IPS-18a (cell line): ENCODE data around the gene HLTF.
"Not testable (repeated sequence)": the region's sequence is repeated elsewhere in the genome, so short reads cannot be mapped to it uniquely, and the experiment has no call there.

Experiments used
- H3K27ac ChIP-seq: one replicate; pipeline ENCODE4 v1.5.1; 2013; ENCODE audit warnings: low read length
- H3K27me3 ChIP-seq: one replicate; pipeline ENCODE4 v1.6.1; 2013; ENCODE audit warnings: mild to moderate bottlenecking, low read length; ENCODE audit not compliant: control insufficient read depth, insufficient read depth
- H3K36me3 ChIP-seq: one replicate; pipeline ENCODE4 v1.6.1; 2013; ENCODE audit warnings: low read depth, low read length; ENCODE audit not compliant: control insufficient read depth
- H3K4me1 ChIP-seq: one replicate; pipeline ENCODE4 v1.6.1; 2013; ENCODE audit warnings: low read depth, low read length; ENCODE audit not compliant: control insufficient read depth
- H3K4me3 ChIP-seq: one replicate; pipeline ENCODE4 v1.5.1; 2013; ENCODE audit warnings: low read length
- H3K9ac ChIP-seq: one replicate; pipeline ENCODE4 v1.6.1; 2013; ENCODE audit warnings: mild to moderate bottlenecking, low read length, moderate library complexity
- H3K9me3 ChIP-seq: one replicate; pipeline ENCODE4 v1.6.1; 2013; ENCODE audit warnings: low read depth, low read length; ENCODE audit not compliant: control insufficient read depth

The HLTF gene

GRCh38 chr3:149000206-149000745 lies 86.1 kb downstream of the HLTF start:
- Histone ChIP-seq H3K9me3 (no peaks in the 10 kb centered on the region), H3K4me1 (peaks cover 34% of the 10 kb centered on the region), H3K9ac (no peak overlapping the region), H3K36me3 (peaks cover 13% of the 10 kb centered on the region), H3K4me3 (no peak overlapping the region), H3K27me3 (no peaks in the 10 kb centered on the region), H3K27ac (no peak overlapping the region)

DNA sequence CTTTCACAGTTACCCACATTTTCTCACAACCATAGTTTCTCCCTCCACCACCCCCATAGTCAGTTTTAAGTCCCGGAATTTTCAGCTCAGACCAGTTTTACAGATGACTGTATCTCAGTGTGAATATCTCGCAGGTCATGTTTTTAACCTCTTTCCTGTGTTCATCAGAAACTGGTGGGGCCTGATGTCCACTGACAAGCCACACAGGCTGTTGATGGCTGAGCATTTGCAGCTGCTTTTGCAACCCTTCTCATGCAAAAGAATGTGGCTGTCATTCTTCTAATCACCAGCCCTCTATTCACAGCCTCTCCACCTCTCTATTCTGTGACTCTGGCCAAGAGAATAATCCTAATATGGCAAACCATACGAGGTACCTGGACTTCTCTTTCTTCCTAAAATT lies 86.5 kb downstream of the HLTF start:
- no peak overlapping the region for H3K4me3 ChIP-seq
- peaks cover 13% of the 10 kb centered on the region for H3K36me3 ChIP-seq
- H3K4me1 ChIP-seq, result peaks cover 33% of the 10 kb centered on the region
- no peak overlapping the region for H3K27ac ChIP-seq
- H3K9me3 ChIP-seq, result no peaks in the 10 kb centered on the region
- no peak overlapping the region for H3K9ac ChIP-seq
- H3K27me3 ChIP-seq, result no peaks in the 10 kb centered on the region

GRCh38 chr3:148998715-148999423 lies 87.5 kb downstream of the HLTF start:
- Histone ChIP-seq H3K27me3 (no peaks in the 10 kb centered on the region), H3K4me3 (no peak overlapping the region), H3K27ac (no peak overlapping the region), H3K4me1 (peaks cover 23% of the 10 kb centered on the region), H3K9ac (peak overlapping the region; percentile 16), H3K9me3 (no peaks in the 10 kb centered on the region), H3K36me3 (peaks cover 13% of the 10 kb centered on the region)

DNA sequence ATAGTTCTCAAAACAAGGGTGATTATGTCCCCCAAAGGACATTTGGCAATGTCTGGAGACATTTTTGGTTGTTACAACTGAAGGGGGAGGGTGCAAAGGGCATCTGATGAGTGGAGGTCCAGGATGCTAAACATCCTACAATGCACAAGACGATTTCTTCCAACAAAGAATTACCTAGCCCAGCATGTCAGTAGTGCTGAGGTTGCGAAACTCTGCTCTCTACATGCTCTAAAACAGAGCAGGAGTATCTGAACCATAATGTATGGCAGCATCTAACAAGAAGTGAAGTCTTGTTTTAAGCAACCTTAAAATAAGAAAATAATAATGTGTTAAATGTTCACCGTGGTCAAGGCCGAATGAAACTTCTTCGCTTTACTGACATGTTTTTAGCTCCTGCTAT lies 88.0 kb downstream of the HLTF start:
- peaks cover 13% of the 10 kb centered on the region for H3K36me3 ChIP-seq
- no peaks in the 10 kb centered on the region for H3K9me3 ChIP-seq
- H3K27ac ChIP-seq, result no peak overlapping the region
- H3K9ac ChIP-seq, result peak overlapping the region; percentile 16
- peaks cover 21% of the 10 kb centered on the region for H3K4me1 ChIP-seq
- H3K4me3 ChIP-seq, result no peak overlapping the region
- H3K27me3 ChIP-seq, result peaks cover 4% of the 10 kb centered on the region

- Histone ChIP-seq H3K9me3 (no peaks in the 10 kb centered on the region), H3K36me3 (peaks cover 13% of the 10 kb centered on the region), H3K27ac (no peak overlapping the region), H3K4me1 (peaks cover 22% of the 10 kb centered on the region), H3K4me3 (no peak overlapping the region), H3K9ac (no peak overlapping the region), H3K27me3 (peaks cover 10% of the 10 kb centered on the region)
These were observed 88.7 kb downstream of the HLTF start for GRCh38 chr3:148997623-148998022.

DNA sequence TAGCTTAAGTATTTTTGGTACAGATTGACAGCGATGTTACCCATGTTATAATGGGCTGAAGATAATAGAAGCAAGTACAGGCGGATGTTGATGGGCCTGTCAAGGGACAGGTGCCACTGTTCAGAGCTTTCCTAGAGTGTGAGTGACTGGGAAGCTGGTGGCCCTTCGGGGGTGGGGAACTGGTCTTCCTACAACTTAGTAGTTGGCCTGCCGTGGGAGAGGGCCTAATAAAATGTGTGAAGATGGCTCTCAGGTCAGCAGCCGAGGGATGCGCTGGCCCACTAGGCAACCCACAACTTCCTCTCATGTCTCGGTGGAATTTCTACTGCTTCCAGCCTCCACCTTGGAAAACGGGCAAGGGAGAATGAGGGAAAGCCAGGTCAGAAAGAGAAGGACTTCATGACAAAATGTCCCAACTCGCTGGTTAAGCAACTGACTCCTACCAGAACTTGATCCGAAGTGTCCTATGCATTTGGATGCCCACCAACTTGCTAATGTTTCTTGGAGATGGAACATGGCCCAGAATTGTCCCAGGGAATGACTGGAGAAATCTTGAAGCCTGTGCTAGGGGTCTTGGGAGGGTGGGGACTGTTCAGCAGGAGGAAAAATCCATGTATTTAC lies 93.6 kb downstream of the HLTF start:
- Histone ChIP-seq H3K36me3 (peaks cover 13% of the 10 kb centered on the region), H3K4me1 (peaks cover 10% of the 10 kb centered on the region), H3K27ac (no peak overlapping the region), H3K9ac (no peak overlapping the region), H3K9me3 (no peaks in the 10 kb centered on the region), H3K27me3 (peaks cover 20% of the 10 kb centered on the region), H3K4me3 (peak overlapping the region; percentile 71)

DNA sequence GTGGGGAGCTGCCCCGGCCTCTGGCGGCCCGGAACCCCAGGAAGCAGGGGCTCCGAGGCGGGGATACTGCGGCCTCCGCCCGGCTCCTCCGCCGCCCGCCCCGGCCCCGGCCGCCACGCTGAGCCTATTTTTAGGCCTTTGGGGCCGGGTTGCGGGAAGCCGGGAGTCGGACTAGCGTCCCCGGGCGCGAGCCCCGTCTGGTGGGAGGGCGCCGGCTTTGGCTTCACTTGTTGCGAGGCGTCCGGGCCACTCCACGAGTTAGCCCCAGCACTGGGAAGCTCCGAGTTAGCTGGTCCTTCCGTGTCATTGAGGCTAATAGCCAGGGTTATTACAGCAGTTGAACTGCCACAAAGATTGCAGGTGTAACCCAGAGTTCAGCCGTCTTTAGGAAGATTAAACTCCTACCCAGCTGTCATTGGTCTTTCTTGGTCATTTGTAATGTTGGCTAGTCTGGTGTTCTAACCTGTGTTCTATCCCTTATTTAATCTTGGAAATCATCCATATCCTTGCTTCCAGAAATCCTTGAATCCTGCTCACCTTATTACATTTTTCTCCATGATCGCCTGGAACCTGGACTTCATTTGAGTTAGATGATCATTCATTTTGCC lies 94.2 kb downstream of the HLTF start:
- peaks cover 10% of the 10 kb centered on the region for H3K4me1 ChIP-seq
- peaks cover 20% of the 10 kb centered on the region for H3K27me3 ChIP-seq
- H3K27ac ChIP-seq, result no peak overlapping the region

GRCh38 chr3:148991219-148992026 lies 94.9 kb downstream of the HLTF start, which contains the start of gene GYG1:
TSS of gene GYG1 (plus strand) at chr3:148991540. CDS start at chr3:148991641, 101 bp downstream.
- Histone ChIP-seq H3K9me3 (no peaks in the 10 kb centered on the region), H3K4me3 (peak within 1 kb of the TSS; percentile 71), H3K27ac (no peak within 1 kb of the TSS), H3K36me3 (peaks cover 5% of the 10 kb centered on the region), H3K27me3 (peaks cover 20% of the 10 kb centered on the region), H3K9ac (peak within 1 kb of the TSS; percentile 60), H3K4me1 (peaks cover 10% of the 10 kb centered on the region)

More for the DNA sequence above, 94.2 kb downstream of the HLTF start:
- no peaks in the 10 kb centered on the region for H3K9me3 ChIP-seq
- H3K9ac ChIP-seq, result peak overlapping the region; percentile 60
- peak overlapping the region; percentile 71 for H3K4me3 ChIP-seq
- peaks cover 12% of the 10 kb centered on the region for H3K36me3 ChIP-seq

DNA sequence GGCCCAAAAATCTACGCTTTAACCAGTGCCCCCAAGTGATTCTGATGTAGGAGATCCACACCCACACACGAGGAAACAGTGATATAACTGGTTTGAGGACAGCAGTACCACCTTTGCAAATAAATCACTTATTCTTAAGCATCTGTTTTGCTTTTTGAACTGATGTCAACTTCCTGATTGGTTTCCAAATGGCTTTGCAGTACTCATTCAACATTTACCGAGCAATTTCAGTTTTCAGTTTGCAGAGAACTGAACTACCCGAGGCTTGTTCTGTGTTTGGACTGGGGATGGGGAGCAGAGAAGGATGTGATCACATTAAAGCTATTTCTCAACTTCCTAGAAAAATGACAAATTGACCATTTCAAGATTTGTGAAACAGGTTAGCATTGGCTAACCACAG lies 96.1 kb downstream of the HLTF start:
- Histone ChIP-seq H3K4me1 (peaks cover 10% of the 10 kb centered on the region), H3K36me3 (no peaks in the 10 kb centered on the region), H3K27ac (no peak overlapping the region), H3K27me3 (peaks cover 20% of the 10 kb centered on the region), H3K9me3 (no peaks in the 10 kb centered on the region), H3K4me3 (no peak overlapping the region), H3K9ac (no peak overlapping the region)

DNA sequence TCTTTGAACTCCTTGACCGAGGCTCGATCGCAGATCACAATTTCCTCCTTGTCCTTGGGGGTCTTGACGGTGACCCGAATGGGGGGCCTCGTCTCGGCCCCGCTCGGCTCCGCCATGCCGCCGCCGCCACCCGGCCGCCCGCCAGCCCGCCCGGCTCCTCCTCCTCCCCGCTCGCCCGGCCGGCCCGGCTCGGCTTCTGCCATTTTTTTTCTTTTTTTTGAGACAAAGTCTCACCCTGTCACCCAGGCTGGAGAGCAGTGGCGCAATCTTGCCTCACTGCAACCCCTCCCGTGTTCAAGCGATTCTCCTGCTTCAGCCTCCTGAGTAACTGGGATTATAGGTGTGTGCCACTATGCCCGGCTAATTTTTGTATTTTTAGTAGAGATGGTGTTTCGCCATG lies 98.8 kb downstream of the HLTF start:
- not testable (repeated sequence) for H3K27ac ChIP-seq, H3K36me3 ChIP-seq, H3K4me3 ChIP-seq, H3K4me1 ChIP-seq, H3K9me3 ChIP-seq, H3K9ac ChIP-seq, H3K27me3 ChIP-seq

DNA sequence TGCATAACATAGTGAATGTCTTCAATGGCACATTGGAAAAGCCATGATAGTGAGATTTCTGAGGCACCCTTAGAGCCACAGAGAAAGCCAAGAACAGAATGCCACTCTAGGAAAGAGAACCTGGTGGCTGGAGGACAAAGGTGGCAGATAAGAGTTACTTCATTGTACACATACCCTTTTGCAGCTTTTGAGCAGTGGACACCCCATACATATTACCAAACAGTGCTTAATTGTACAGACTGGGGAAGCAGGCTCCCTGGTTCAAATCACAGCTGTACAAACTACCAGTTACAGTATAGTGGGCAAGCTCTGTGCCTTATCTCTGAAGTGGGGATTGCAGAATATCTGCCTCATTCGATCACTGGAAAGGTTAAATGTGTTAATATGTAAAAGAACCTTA lies 105.1 kb downstream of the HLTF start:
- Histone ChIP-seq H3K9me3 (no peaks in the 10 kb centered on the region), H3K36me3 (no peaks in the 10 kb centered on the region), H3K9ac (no peak overlapping the region), H3K4me1 (no peaks in the 10 kb centered on the region), H3K27me3 (no peaks in the 10 kb centered on the region), H3K4me3 (no peak overlapping the region), H3K27ac (no peak overlapping the region)
